ENCODE results near the gene KLHL36. TPM values are rescaled to one million over a fixed set of nuclear protein-coding genes. Genes with fewer than 3 reads are reported as not detected.

The KLHL36 gene
- total RNA-seq, 1 donor from 2014 or later: 78.5 TPM

DNA sequence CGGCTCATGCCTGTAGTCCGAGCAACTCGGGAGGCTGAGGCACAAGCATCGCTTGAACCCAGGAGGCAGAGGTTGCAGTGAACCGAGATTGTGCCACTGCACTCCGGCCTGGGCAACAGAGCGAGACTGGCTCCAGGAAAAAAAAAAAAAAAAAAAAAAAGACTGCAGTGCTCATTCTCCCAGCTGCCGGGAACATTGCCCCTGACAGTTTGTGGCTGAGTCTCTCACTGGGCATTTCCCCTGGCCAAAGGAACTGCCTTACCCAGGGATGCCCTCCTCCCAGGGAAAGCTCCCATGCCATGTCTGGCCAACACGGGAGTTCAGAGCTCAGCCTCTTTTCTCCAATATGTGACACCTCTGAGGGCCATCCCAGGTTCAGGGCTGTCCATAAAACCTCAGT lies 30.2 kb downstream of the KLHL36 start:
- H3K27me3 ChIP-seq (ENCODE audit: control insufficient read depth, insufficient read depth, low read length): no peaks in the 10 kb centered on the region
- DNase-seq (ENCODE audit: low read depth): no peak
- no peaks in the 10 kb centered on the region for H3K36me3 ChIP-seq (ENCODE audit: control insufficient read depth, insufficient read depth, low read length)
- TF ChIP-seq CTCF (IDR thresholded peaks at IDR 0.05; ENCODE audit: insufficient read depth, low read length, poor library complexity, severe bottlenecking): no peak
- H3K4me3 ChIP-seq (ENCODE audit: low read depth, low read length): no peak overlapping the region

DNA sequence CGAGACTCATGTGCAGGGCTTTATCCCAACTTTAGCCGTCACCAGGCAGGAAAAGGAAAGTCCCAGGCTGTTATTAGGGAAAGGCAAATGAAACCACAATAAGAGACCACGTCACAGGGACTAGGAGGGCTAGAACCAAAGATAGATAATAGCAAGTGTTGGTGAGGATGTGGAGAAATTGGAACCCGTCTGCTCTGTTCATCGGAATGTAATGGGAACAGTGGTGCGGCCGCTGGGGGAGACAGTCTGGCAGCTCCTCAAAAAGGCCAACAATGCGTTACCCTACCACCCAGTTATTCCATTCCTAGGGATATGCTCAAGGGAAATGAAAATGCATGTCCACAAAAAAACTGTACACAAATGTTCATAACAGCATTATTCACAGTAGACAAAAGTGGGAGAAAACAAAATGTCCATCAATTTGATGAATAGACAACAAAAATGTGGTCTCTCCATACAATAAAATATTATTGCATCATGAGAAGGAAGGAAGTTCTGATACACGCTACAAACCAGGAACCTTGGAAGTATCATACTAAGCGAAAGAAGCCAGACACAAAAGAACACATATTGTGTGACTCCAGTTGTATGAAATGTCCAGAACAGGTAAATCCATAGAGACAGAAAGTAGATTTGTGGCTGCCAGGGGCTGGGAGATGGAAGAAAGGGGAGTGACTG lies 32.0 kb downstream of the KLHL36 start:
- TF ChIP-seq CTCF (IDR thresholded peaks at IDR 0.05; ENCODE audit: insufficient read depth, low read length, poor library complexity, severe bottlenecking): no peak
- H3K4me3 ChIP-seq (ENCODE audit: low read depth, low read length): no peak overlapping the region
- no peak for DNase-seq (ENCODE audit: low read depth)
- no peaks in the 10 kb centered on the region for H3K36me3 ChIP-seq (ENCODE audit: control insufficient read depth, insufficient read depth, low read length)
- H3K27me3 ChIP-seq (ENCODE audit: control insufficient read depth, insufficient read depth, low read length): no peaks in the 10 kb centered on the region

GRCh38 chr16:84680843-84681629 lies 32.7 kb downstream of the KLHL36 start:
- Histone ChIP-seq H3K36me3 (ENCODE audit: control insufficient read depth, insufficient read depth, low read length) (no peaks in the 10 kb centered on the region), H3K4me3 (ENCODE audit: low read depth, low read length) (no peak overlapping the region), H3K27me3 (ENCODE audit: control insufficient read depth, insufficient read depth, low read length) (no peaks in the 10 kb centered on the region)
- DNase-seq (ENCODE audit: low read depth): no peak
- TF ChIP-seq CTCF (IDR thresholded peaks at IDR 0.05; ENCODE audit: insufficient read depth, low read length, poor library complexity, severe bottlenecking): no peak

DNA sequence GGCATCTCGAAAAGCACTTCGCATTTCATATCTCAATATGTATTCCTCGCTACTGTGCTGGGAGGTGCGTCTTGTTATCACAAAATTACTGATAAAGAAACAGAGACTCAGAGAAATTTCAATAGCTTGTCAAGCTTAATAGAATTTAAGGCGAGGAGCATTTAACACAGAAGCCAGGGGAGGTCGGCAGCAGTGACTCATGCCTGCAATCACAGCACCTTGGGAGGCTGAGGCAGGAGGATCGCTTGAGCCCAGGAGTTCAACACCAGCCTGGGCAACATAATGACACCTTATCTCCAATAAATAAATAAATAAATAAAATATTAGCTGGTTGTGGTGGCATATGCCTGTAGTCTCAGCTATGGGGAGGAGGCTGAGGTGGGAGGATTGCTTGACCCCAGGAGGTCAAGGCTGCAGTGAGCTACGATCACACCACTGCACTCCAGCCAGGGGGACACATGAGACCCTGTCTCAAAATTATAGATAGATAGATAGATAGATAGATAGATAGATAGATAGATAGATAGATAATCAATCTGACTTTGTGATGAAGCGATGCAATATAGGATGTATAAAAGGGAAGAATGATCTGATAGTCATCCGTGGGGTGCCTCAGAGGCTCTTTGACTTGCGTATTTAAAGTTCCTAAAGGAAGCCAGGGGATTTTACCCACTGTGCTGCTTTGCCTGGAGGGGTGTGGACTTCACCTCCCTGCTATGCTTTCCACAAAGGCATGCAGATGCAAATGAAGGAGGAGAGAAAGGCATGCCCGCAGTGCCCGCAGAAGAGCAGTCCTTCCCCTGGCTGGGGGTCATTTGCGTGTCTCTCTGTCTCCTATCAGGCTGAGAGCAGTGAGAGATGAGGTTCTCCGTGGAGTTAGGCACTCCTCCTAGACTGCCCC lies 35.6 kb downstream of the KLHL36 start:
- H3K4me3 ChIP-seq (ENCODE audit: low read depth, low read length): no peak overlapping the region
- no peak for TF ChIP-seq CTCF (IDR thresholded peaks at IDR 0.05; ENCODE audit: insufficient read depth, low read length, poor library complexity, severe bottlenecking)
- H3K27me3 ChIP-seq (ENCODE audit: control insufficient read depth, insufficient read depth, low read length): no peaks in the 10 kb centered on the region
- no peak for DNase-seq (ENCODE audit: low read depth)
- H3K36me3 ChIP-seq (ENCODE audit: control insufficient read depth, insufficient read depth, low read length): no peaks in the 10 kb centered on the region

GRCh38 chr16:84684592-84684965 lies 36.3 kb downstream of the KLHL36 start:
- H3K4me3 ChIP-seq (ENCODE audit: low read depth, low read length): no peak overlapping the region
- H3K36me3 ChIP-seq (ENCODE audit: control insufficient read depth, insufficient read depth, low read length): no peaks in the 10 kb centered on the region
- DNase-seq (ENCODE audit: low read depth): no peak
- no peak for TF ChIP-seq CTCF (IDR thresholded peaks at IDR 0.05; ENCODE audit: insufficient read depth, low read length, poor library complexity, severe bottlenecking)
- H3K27me3 ChIP-seq (ENCODE audit: control insufficient read depth, insufficient read depth, low read length): no peaks in the 10 kb centered on the region

All from kidney epithelial cell (primary cell).